SK-N-SH (cell line): Measurements from ENCODE around the gene RPSA. TPM values are rescaled to one million over a fixed set of nuclear protein-coding genes. Genes with fewer than 3 reads are reported as not detected.

ENCODE experiments used
- CTCF ChIA-PET: fragments of 300-600, 350-600 bp; formaldehyde crosslinking; extraction: SDS; loops from one replicate; lab custom pipeline; 2021; lab: Yijun Ruan, JAX
- POLR2A ChIA-PET: fragments of 350-600 bp; sonication (Branson Sonifier 250); formaldehyde crosslinking; extraction: SDS; loops from one replicate; lab custom pipeline; 2020; ENCODE audit warnings: antibody characterized with exemption, inconsistent platforms; lab: Yijun Ruan, JAX
- DNase-seq: peaks from one replicate; pipeline ENCODE4 v3.0.0; 2012
- H2AFZ ChIP-seq: fragments of 200-600 bp; sonication (generic); 2 replicates; pipeline ENCODE4 v1.8.1; 2016; ENCODE audit warnings: antibody characterized with exemption, mild to moderate bottlenecking, low read depth
- H3F3A ChIP-seq: fragments of 200-600 bp; sonication (generic); replicated peaks from 2 replicates; pipeline ENCODE3; 2016; ENCODE audit warnings: antibody characterized with exemption, mild to moderate bottlenecking; ENCODE audit not compliant: insufficient read depth
- H3K27ac ChIP-seq, 2 experiments: fragments of 200-500 bp in 1 of 2; fragments of 200-600 bp in 1 of 2; sonication (Bioruptor generic) in 1 of 2; sonication (generic), shearing (Covaris generic) in 1 of 2; 2 replicates each; pipeline versions ENCODE4 v1.5.1 to v1.6.1; 2014 to 2016; ENCODE audit warnings: low read depth in 2 of 2, inconsistent platforms in 1 of 2, low read length in 1 of 2, mild to moderate bottlenecking in 1 of 2, mixed read lengths in 1 of 2
- H3K27me3 ChIP-seq: fragments of 200-600 bp; sonication (generic), shearing (Covaris generic); 2 replicates; pipeline ENCODE4 v1.6.1; 2016; ENCODE audit warnings: mixed run types; ENCODE audit not compliant: insufficient read depth
- H3K36me3 ChIP-seq, 2 experiments: fragments of 200-500 bp in 1 of 2; fragments of 200-600 bp in 1 of 2; sonication (Bioruptor generic) in 1 of 2; sonication (generic) in 1 of 2; replicated peaks in 1 of 2; 2 replicates each; pipeline versions ENCODE3 to v1.5.1; 2014 to 2016; ENCODE audit warnings: low read length in 1 of 2, mild to moderate bottlenecking in 1 of 2; ENCODE audit not compliant: insufficient read depth in 2 of 2, control insufficient read depth in 1 of 2
- H3K4me1 ChIP-seq, 2 experiments: fragments of 200-500 bp in 1 of 2; fragments of 200-600 bp in 1 of 2; sonication (Bioruptor generic) in 1 of 2; sonication (generic), shearing (Covaris generic) in 1 of 2; 2 replicates each; pipeline versions ENCODE4 v1.5.1 to v1.6.1; 2014 to 2016; ENCODE audit warnings: low read depth in 1 of 2, low read length in 1 of 2, mixed run types in 1 of 2; ENCODE audit not compliant: insufficient read depth in 2 of 2, control insufficient read depth in 1 of 2
- H3K4me2 ChIP-seq: fragments of 200-600 bp; sonication (generic), shearing (Covaris generic); 2 replicates; pipeline ENCODE4 v1.6.1; 2017; ENCODE audit warnings: mixed run types
- H3K4me3 ChIP-seq, 2 experiments: fragments of 200-500 bp in 1 of 2; fragments of 200-600 bp in 1 of 2; sonication (Bioruptor generic) in 1 of 2; sonication (generic), shearing (Covaris generic) in 1 of 2; 2 replicates each; pipeline versions ENCODE4 v1.5.1 to v1.8.1; 2014 to 2016; ENCODE audit warnings: low read depth in 2 of 2, inconsistent platforms in 1 of 2, low read length in 1 of 2, mild to moderate bottlenecking in 1 of 2, mixed read lengths in 1 of 2, moderate library complexity in 1 of 2
- H3K79me2 ChIP-seq: fragments of 200-600 bp; sonication (generic); 2 replicates; pipeline ENCODE4 v1.8.1; 2017; ENCODE audit warnings: mild to moderate bottlenecking; ENCODE audit not compliant: insufficient read depth
- H3K9ac ChIP-seq: fragments of 200-600 bp; sonication (generic); 2 replicates; pipeline ENCODE4 v1.6.1; 2017; ENCODE audit warnings: mixed run types
- H3K9me2 ChIP-seq: fragments of 200-600 bp; sonication (generic); 2 replicates; pipeline ENCODE4 v1.6.1; 2017; ENCODE audit warnings: mixed run types
- H3K9me3 ChIP-seq: fragments of 200-600 bp; sonication (generic); 2 replicates; pipeline ENCODE4 v1.6.1; 2017; ENCODE audit warnings: mixed run types, mild to moderate bottlenecking, moderate library complexity
- H4K20me1 ChIP-seq: fragments of 200-600 bp; sonication (generic); 2 replicates; pipeline ENCODE4 v1.6.1; 2017; ENCODE audit warnings: mild to moderate bottlenecking, mixed run types; ENCODE audit not compliant: insufficient read depth
- CTCF ChIP-seq: fragments of 200-600 bp; sonication (generic); IDR thresholded peaks from 2 replicates; pipeline ENCODE4 v1.6.1; 2017; ENCODE audit warnings: antibody characterized with exemption, mild to moderate bottlenecking, moderate library complexity
- ELF1 ChIP-seq: IDR thresholded peaks from 2 replicates; pipeline ENCODE4 v1.4.0; 2012
- EP300 ChIP-seq, 2 experiments: IDR thresholded peaks; 2 replicates each; pipeline versions ENCODE4 v1.4.0 to v1.6.1; 2012; ENCODE audit warnings: borderline replicate concordance in 1 of 2, low read depth in 1 of 2, low read length in 1 of 2
- EZH2phosphoT487 ChIP-seq: fragments of 200-600 bp; sonication (generic); IDR thresholded peaks from 2 replicates; pipeline ENCODE4 v1.6.1; 2017; ENCODE audit warnings: low read depth, mixed run types, mild to moderate bottlenecking, antibody characterized with exemption, moderate library complexity, borderline replicate concordance
- FOSL2 ChIP-seq: IDR thresholded peaks from 2 replicates; pipeline ENCODE4 v1.4.0; 2012; ENCODE audit warnings: low read depth, mild to moderate bottlenecking, moderate library complexity, borderline replicate concordance
- FOXM1 ChIP-seq: IDR thresholded peaks from 2 replicates; pipeline ENCODE4 v1.4.0; 2012; ENCODE audit warnings: low read depth, mild to moderate bottlenecking
- GABPA ChIP-seq: IDR thresholded peaks from 2 replicates; pipeline ENCODE4 v1.4.0; 2012; ENCODE audit warnings: low read depth, mild to moderate bottlenecking
- GATA2 ChIP-seq: sonication (generic); formaldehyde crosslinking; IDR thresholded peaks from 2 replicates; pipeline ENCODE4 v1.5.0; 2020; ENCODE audit warnings: mild to moderate bottlenecking, missing genetic modification reagents
- JUND ChIP-seq: IDR thresholded peaks from 2 replicates; pipeline ENCODE4 v1.4.0; 2012
- MXI1 ChIP-seq: IDR thresholded peaks from 2 replicates; pipeline ENCODE4 v1.6.1; 2012; ENCODE audit warnings: mild to moderate bottlenecking, low read depth, low read length, improper control_type of control experiment
- NFIC ChIP-seq: IDR thresholded peaks from 2 replicates; pipeline ENCODE4 v1.4.0; 2012; ENCODE audit warnings: borderline replicate concordance
- NRF1 ChIP-seq: IDR thresholded peaks from 2 replicates; pipeline ENCODE4 v1.6.1; 2012; ENCODE audit warnings: low read depth, mild to moderate bottlenecking, low read length
- PBX3 ChIP-seq: IDR thresholded peaks from 2 replicates; pipeline ENCODE4; 2012
- RAD21 ChIP-seq: IDR thresholded peaks from 2 replicates; pipeline ENCODE4 v1.6.1; 2012; ENCODE audit warnings: mild to moderate bottlenecking, low read length
- RCOR1 ChIP-seq: fragments of 150-350 bp; IDR thresholded peaks from 2 replicates; pipeline ENCODE4 v1.6.1; 2017; ENCODE audit warnings: antibody characterized with exemption, low read length
- RXRA ChIP-seq: IDR thresholded peaks from 2 replicates; pipeline ENCODE4 v1.4.0; 2012; ENCODE audit warnings: low read depth, mild to moderate bottlenecking, borderline replicate concordance
- SIN3A ChIP-seq: IDR thresholded peaks from 2 replicates; pipeline ENCODE4 v1.6.1; 2012; ENCODE audit warnings: low read depth, mild to moderate bottlenecking, low read length, moderate library complexity, borderline replicate concordance
- TAF1 ChIP-seq: IDR thresholded peaks from 2 replicates; pipeline ENCODE4 v1.6.1; 2012; ENCODE audit warnings: low read depth, mild to moderate bottlenecking, low read length, moderate library complexity, borderline replicate concordance
- TCF12 ChIP-seq: IDR thresholded peaks from 2 replicates; pipeline ENCODE4 v1.4.0; 2012
- TEAD4 ChIP-seq: IDR thresholded peaks from 2 replicates; pipeline ENCODE4 v1.4.0; 2012; ENCODE audit warnings: mild to moderate bottlenecking, borderline replicate concordance; ENCODE audit not compliant: insufficient read depth
- USF1 ChIP-seq: IDR thresholded peaks from 2 replicates; pipeline ENCODE4 v1.4.0; 2012; ENCODE audit warnings: low read depth, borderline replicate concordance
- YY1 ChIP-seq: IDR thresholded peaks from 2 replicates; pipeline ENCODE4 v1.4.0; 2012; ENCODE audit warnings: low read depth, mild to moderate bottlenecking
- ZBTB33 ChIP-seq: IDR thresholded peaks from 2 replicates; pipeline ENCODE4 v1.4.0; 2012; ENCODE audit warnings: low read depth, borderline replicate concordance
- WGBS: methylation state at CpG from one replicate; pipeline ENCODE4 v1.1.6; 2017; ENCODE audit warnings: low lambda C conversion rate; 5-methylcytosine and 5-hydroxymethylcytosine counted together
- polyA plus RNA-seq, 3 experiments: library from polyadenylated mRNA; depleted of rRNA; stranded (reverse); fragments of >200 nt; gene quantifications; 2 replicates each; pipeline ENCODE4 v1.2.3, GENCODE V29; 2012
- TF ChIP-seq, protein P1 (sequence below): fragments of 150-350 bp; IDR thresholded peaks from 2 replicates; pipeline ENCODE4 v1.6.1; 2016; ENCODE audit warnings: mild to moderate bottlenecking, low read depth, low read length

RPSA gene
- polyA plus RNA-seq, 1 of the 3 experiments (the other 2 are of a cell fraction), result 2,958 TPM

GRCh38 chr3:39429466-39429865, 22.9 kb downstream of the RPSA start:
- Histone ChIP-seq H4K20me1 (no peaks in the 10 kb centered on the region), H2AFZ (no peak overlapping the region), H3K4me3 (no peak overlapping the region), H3K9me3 (no peaks in the 10 kb centered on the region), H3K27me3 (no peaks in the 10 kb centered on the region), H3K9ac (no peak overlapping the region), H3K27ac (no peak overlapping the region), H3K9me2 (no peaks in the 10 kb centered on the region), H3K4me1 (peaks cover 0 to under 1% of the 10 kb centered on the region in 2 experiments; a peak in 1 of 4 replicates), H3K36me3 (no peaks in the 10 kb centered on the region), H3K79me2 (no peaks in the 10 kb centered on the region)
- ChIA-PET POLR2A (no interaction called here), CTCF (interaction anchor here (1.1 kb wide), 1 partner anchor 18 kb away, joined by 3 read pairs; no protein-coding TSS in a partner anchor)
- 79% methylated on average over 11 of the region's 11 CpGs for WGBS
- no peak for DNase-seq
- TF ChIP-seq MXI1, result no peak
- TF ChIP-seq NRF1, result no peak
- TF ChIP-seq JUND, result no peak
- TF ChIP-seq RCOR1, result no peak
- TF ChIP-seq GABPA, result no peak
- TF ChIP-seq GATA2 (CRISPR knock-in tag), result no peak
- no peak for TF ChIP-seq ZBTB33
- no peak for TF ChIP-seq TEAD4
- no peak for TF ChIP-seq ELF1
- no peak for TF ChIP-seq USF1
- TF ChIP-seq NFIC, result no peak
- no peak for TF ChIP-seq EZH2phosphoT487
- no peak for TF ChIP-seq RXRA
- TF ChIP-seq FOSL2, result no peak
- no peak for TF ChIP-seq EP300 (IDR thresholded peaks at IDR 0.05; ENCODE audit: borderline replicate concordance in 1 of 2, low read depth in 1 of 2, low read length in 1 of 2)
- TF ChIP-seq RAD21, result no peak
- no peak for TF ChIP-seq TCF12
- TF ChIP-seq, all 33 proteins: peak for 0
- no peak overlapping the region for H3K4me2 ChIP-seq
- H3F3A ChIP-seq, result no peaks in the 10 kb centered on the region

- Histone ChIP-seq H3K9ac (no peak overlapping the region), H3K27ac (no peak overlapping the region), H3K9me2 (no peaks in the 10 kb centered on the region), H4K20me1 (no peaks in the 10 kb centered on the region), H3K4me2 (no peak overlapping the region), H3K27me3 (no peaks in the 10 kb centered on the region), H3F3A (no peaks in the 10 kb centered on the region), H3K36me3 (no peaks in the 10 kb centered on the region), H3K9me3 (no peaks in the 10 kb centered on the region), H2AFZ (no peak overlapping the region), H3K4me3 (no peak overlapping the region), H3K4me1 (peaks cover 0 to 10% of the 10 kb centered on the region in 2 experiments; a peak in 1 of 4 replicates), H3K79me2 (no peaks in the 10 kb centered on the region)
- WGBS, result 76% methylated on average over 5 of the region's 5 CpGs
- DNase-seq, result no peak
- POLR2A ChIA-PET, result no interaction called here
- CTCF ChIA-PET, result interaction anchor here (3.6 kb wide), 1 partner anchor 15 kb away, joined by 16 read pairs; no protein-coding TSS in a partner anchor
- TF ChIP-seq RXRA, result no peak
- TF ChIP-seq, protein P1, sequence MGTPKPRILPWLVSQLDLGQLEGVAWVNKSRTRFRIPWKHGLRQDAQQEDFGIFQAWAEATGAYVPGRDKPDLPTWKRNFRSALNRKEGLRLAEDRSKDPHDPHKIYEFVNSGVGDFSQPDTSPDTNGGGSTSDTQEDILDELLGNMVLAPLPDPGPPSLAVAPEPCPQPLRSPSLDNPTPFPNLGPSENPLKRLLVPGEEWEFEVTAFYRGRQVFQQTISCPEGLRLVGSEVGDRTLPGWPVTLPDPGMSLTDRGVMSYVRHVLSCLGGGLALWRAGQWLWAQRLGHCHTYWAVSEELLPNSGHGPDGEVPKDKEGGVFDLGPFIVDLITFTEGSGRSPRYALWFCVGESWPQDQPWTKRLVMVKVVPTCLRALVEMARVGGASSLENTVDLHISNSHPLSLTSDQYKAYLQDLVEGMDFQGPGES, result no peak
- no peak for TF ChIP-seq PBX3
- TF ChIP-seq YY1, result no peak
- TF ChIP-seq FOXM1, result no peak
- TF ChIP-seq TAF1, result no peak
- no peak for TF ChIP-seq SIN3A
- no peak for TF ChIP-seq RAD21
- TF ChIP-seq CTCF, result no peak
- TF ChIP-seq EP300 (IDR thresholded peaks at IDR 0.05; ENCODE audit: borderline replicate concordance in 1 of 2, low read depth in 1 of 2, low read length in 1 of 2), result no peak
- no peak for TF ChIP-seq NFIC
Measured at GRCh38 chr3:39432342-39432741, 25.8 kb downstream of the RPSA start.
